ENCODE measurements around the gene SGF29.

SGF29 gene

GRCh38 chr16:28596840-28597691, 43.3 kb downstream of the SGF29 start, which contains the start of gene SULT1A2:
TSS of gene SULT1A2 (minus strand) at chr16:28597050. CDS start at chr16:28595930, 1,120 bp downstream.
- TF ChIP-seq POLR2AphosphoS5 (IDR thresholded peaks at IDR 0.05; ENCODE audit: low read depth, low read length) (no peak), SIN3A (IDR thresholded peaks at IDR 0.05; ENCODE audit: borderline replicate concordance, insufficient read depth, low read length) (no peak), REST (IDR thresholded peaks at IDR 0.05; ENCODE audit: insufficient read depth in 1 of 2, low read depth in 2 of 2, low read length in 2 of 2) (no peak), FOXP2 (optimal IDR thresholded peaks at IDR 0.05; ENCODE audit: borderline replicate concordance, extremely low read depth, extremely low read length, insufficient read depth) (no peak), TAF1 (IDR thresholded peaks at IDR 0.05; ENCODE audit: borderline replicate concordance, insufficient read depth, low read length) (no peak)

GRCh38 chr16:28597692-28598261, 44.1 kb downstream of the SGF29 start:
- TF ChIP-seq POLR2AphosphoS5 (IDR thresholded peaks at IDR 0.05; ENCODE audit: low read depth, low read length) (no peak), TAF1 (IDR thresholded peaks at IDR 0.05; ENCODE audit: borderline replicate concordance, insufficient read depth, low read length) (no peak), FOXP2 (optimal IDR thresholded peaks at IDR 0.05; ENCODE audit: borderline replicate concordance, extremely low read depth, extremely low read length, insufficient read depth) (no peak), REST (IDR thresholded peaks at IDR 0.05; ENCODE audit: insufficient read depth in 1 of 2, low read depth in 2 of 2, low read length in 2 of 2) (no peak), SIN3A (IDR thresholded peaks at IDR 0.05; ENCODE audit: borderline replicate concordance, insufficient read depth, low read length) (no peak)

- TF ChIP-seq POLR2AphosphoS5 (IDR thresholded peaks at IDR 0.05; ENCODE audit: low read depth, low read length) (no peak), TAF1 (IDR thresholded peaks at IDR 0.05; ENCODE audit: borderline replicate concordance, insufficient read depth, low read length) (no peak), REST (IDR thresholded peaks at IDR 0.05; ENCODE audit: insufficient read depth in 1 of 2, low read depth in 2 of 2, low read length in 2 of 2) (no peak), SIN3A (IDR thresholded peaks at IDR 0.05; ENCODE audit: borderline replicate concordance, insufficient read depth, low read length) (no peak), FOXP2 (optimal IDR thresholded peaks at IDR 0.05; ENCODE audit: borderline replicate concordance, extremely low read depth, extremely low read length, insufficient read depth) (no peak)
Measured at GRCh38 chr16:28602529-28602928, 48.8 kb downstream of the SGF29 start.

- no peak for TF ChIP-seq REST (IDR thresholded peaks at IDR 0.05; ENCODE audit: insufficient read depth in 1 of 2, low read depth in 2 of 2, low read length in 2 of 2)
- no peak for TF ChIP-seq POLR2AphosphoS5 (IDR thresholded peaks at IDR 0.05; ENCODE audit: low read depth, low read length)
Measured at GRCh38 chr16:28603381-28604185, 49.9 kb downstream of the SGF29 start.
